GM23248 (cell line): ENCODE measurements around the gene ERBB4. TPM values are rescaled to one million over a fixed set of nuclear protein-coding genes. Genes with fewer than 3 reads are reported as not detected.

Source experiments
- DNase-seq: peaks from one replicate; pipeline ENCODE4 v3.0.0-alpha.2; 2015
- H2AFZ ChIP-seq: fragments of 200-600 bp; sonication (generic); 2 replicates; pipeline ENCODE4 v1.6.1; 2016; ENCODE audit warnings: antibody characterized with exemption
- H3F3A ChIP-seq: fragments of 200-600 bp; sonication (generic); 2 replicates; pipeline ENCODE4 v1.6.1; 2016; ENCODE audit warnings: mild to moderate bottlenecking, antibody characterized with exemption, mixed run types; ENCODE audit not compliant: insufficient read depth
- H3K27ac ChIP-seq: fragments of 200-600 bp; sonication (generic); 2 replicates; pipeline ENCODE4 v1.5.1; 2016; ENCODE audit warnings: mild to moderate bottlenecking
- H3K27me3 ChIP-seq: fragments of 200-600 bp; sonication (generic); replicated peaks from 2 replicates; pipeline ENCODE4 v1.6.1; 2016; ENCODE audit warnings: mild to moderate bottlenecking; ENCODE audit not compliant: insufficient read depth
- H3K36me3 ChIP-seq: fragments of 200-600 bp; sonication (generic); 2 replicates; pipeline ENCODE4 v1.6.1; 2016; ENCODE audit warnings: low read depth, mild to moderate bottlenecking
- H3K4me1 ChIP-seq: fragments of 200-600 bp; sonication (generic); 2 replicates; pipeline ENCODE4 v1.6.1; 2016; ENCODE audit warnings: mild to moderate bottlenecking; ENCODE audit not compliant: insufficient read depth
- H3K4me2 ChIP-seq: fragments of 200-600 bp; sonication (generic); one replicate; pipeline ENCODE4 v1.6.1; 2016; ENCODE audit warnings: mild to moderate bottlenecking; ENCODE audit not compliant: unreplicated experiment
- H3K4me3 ChIP-seq: fragments of 200-600 bp; sonication (generic); 2 replicates; pipeline ENCODE4 v1.5.1; 2016; ENCODE audit warnings: mild to moderate bottlenecking
- H3K79me2 ChIP-seq: fragments of 200-600 bp; sonication (generic); 2 replicates; pipeline ENCODE4 v1.6.1; 2016; ENCODE audit warnings: mild to moderate bottlenecking; ENCODE audit not compliant: insufficient read depth
- H3K9ac ChIP-seq: fragments of 200-600 bp; sonication (generic); 2 replicates; pipeline ENCODE4 v1.6.1; 2016; ENCODE audit warnings: mild to moderate bottlenecking
- H3K9me2 ChIP-seq: fragments of 200-600 bp; sonication (generic); 2 replicates; pipeline ENCODE4 v1.6.1; 2016; ENCODE audit warnings: mixed run types, mild to moderate bottlenecking, moderate library complexity; ENCODE audit not compliant: insufficient read depth
- H3K9me3 ChIP-seq: fragments of 200-600 bp; sonication (generic); one replicate; pipeline ENCODE4 v1.6.1; 2017; ENCODE audit warnings: low read depth
- H4K20me1 ChIP-seq: fragments of 200-600 bp; sonication (generic); 2 replicates; pipeline ENCODE4 v1.6.0; 2016; ENCODE audit not compliant: insufficient read depth
- EZH2 ChIP-seq: fragments of 200-600 bp; sonication (generic); IDR thresholded peaks from 2 replicates; pipeline ENCODE4 v1.6.1; 2018; ENCODE audit warnings: antibody characterized with exemption, mild to moderate bottlenecking; ENCODE audit not compliant: insufficient read depth, poor library complexity, severe bottlenecking
- EZH2phosphoT487 ChIP-seq: fragments of 200-600 bp; sonication (generic); IDR thresholded peaks from 2 replicates; pipeline ENCODE4 v1.6.1; 2018; ENCODE audit warnings: antibody characterized with exemption, moderate library complexity, mild to moderate bottlenecking, low read depth; ENCODE audit not compliant: insufficient read depth
- WGBS, 2 experiments: methylation state at CpG; one replicate each; pipeline ENCODE4 v1.1.6; 2015 to 2017; ENCODE audit warnings: low lambda C conversion rate in 2 of 2, low coverage in 1 of 2; ENCODE audit errors: missing lambda C conversion rate in 2 of 2; 5-methylcytosine and 5-hydroxymethylcytosine counted together
- in situ Hi-C: fragments of 300-500 bp; cut with MboI; formaldehyde crosslinking; loops from 2 replicates; pipeline ENCODE4 v1.15.0; 2020
- polyA plus RNA-seq: library from polyadenylated mRNA; unstranded; fragments of >200 nt; fragmentation: Nextera tagmentation; extraction: Ambion mirVana; gene quantifications from 2 replicates; pipeline ENCODE4 v1.2.1, GENCODE V29; 2016
- total RNA-seq: library from RNA; depleted of rRNA; stranded (reverse); fragments of >200 nt; shearing (Covaris generic); gene quantifications from 2 replicates; pipeline ENCODE4 v1.2.3, GENCODE V29; 2014

ERBB4 gene
- total and polyA plus RNA-seq, 2 experiments from 2014 or later, result not detected

DNA sequence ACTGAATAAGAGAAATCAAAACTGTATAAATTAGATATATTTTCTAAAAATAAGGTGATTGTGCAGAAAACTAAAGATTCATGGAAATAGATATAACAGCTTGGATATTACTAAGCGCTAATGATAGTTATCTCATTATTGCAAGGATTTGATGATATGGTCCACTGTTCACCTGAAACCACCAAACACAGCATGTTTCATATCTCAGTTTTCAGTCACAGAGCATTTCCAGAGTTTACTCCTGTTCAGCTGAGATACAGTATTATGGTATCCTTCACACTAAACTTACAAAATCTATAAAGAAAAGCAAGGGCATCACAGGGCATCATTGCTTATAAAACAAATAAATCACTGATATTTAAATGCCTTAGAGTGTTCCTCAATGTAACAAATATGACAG, 591.6 kb downstream of the ERBB4 start:
- no peak overlapping the region for H3K9ac ChIP-seq
- 12 to 26% methylated on average over 1 of the region's 1 CpG for WGBS, 2 experiments
- no peaks in the 10 kb centered on the region for H3F3A ChIP-seq
- no peaks in the 10 kb centered on the region for H4K20me1 ChIP-seq
- no peaks in the 10 kb centered on the region for H3K9me2 ChIP-seq
- no peak overlapping the region for H3K27ac ChIP-seq
- no peak overlapping the region for H2AFZ ChIP-seq
- H3K4me2 ChIP-seq, result no peak overlapping the region
- H3K79me2 ChIP-seq, result no peaks in the 10 kb centered on the region
- H3K4me3 ChIP-seq, result no peak overlapping the region
- no peaks in the 10 kb centered on the region for H3K36me3 ChIP-seq
- no peaks in the 10 kb centered on the region for H3K4me1 ChIP-seq
- no peaks in the 10 kb centered on the region for H3K9me3 ChIP-seq
- in situ Hi-C loops, result no loop called here
- no peak for TF ChIP-seq EZH2phosphoT487
- no peak for TF ChIP-seq EZH2
- no peak for DNase-seq
- no peaks in the 10 kb centered on the region for H3K27me3 ChIP-seq

DNA sequence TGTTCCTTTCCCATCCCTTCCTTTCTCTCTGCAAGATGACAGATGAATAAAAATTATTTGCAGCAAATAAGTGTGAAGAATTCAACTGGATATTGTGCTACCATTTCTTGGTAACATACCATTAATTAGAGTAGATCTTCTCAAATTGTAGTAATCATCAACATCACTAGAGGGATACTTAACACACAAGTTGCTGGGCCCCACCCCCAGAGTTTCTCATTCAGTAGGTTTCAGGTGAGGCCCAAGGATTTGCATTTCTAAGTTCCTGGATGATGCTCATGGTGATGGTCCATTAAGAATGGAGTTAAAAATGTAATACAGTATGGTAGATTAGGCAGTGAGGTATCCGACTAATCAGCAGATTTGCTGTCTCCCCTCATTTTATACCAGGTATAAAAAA, 594.0 kb downstream of the ERBB4 start:
- Histone ChIP-seq H4K20me1 (no peaks in the 10 kb centered on the region), H3K4me2 (no peak overlapping the region), H3K9ac (no peak overlapping the region), H3K4me1 (no peaks in the 10 kb centered on the region), H3K9me3 (no peaks in the 10 kb centered on the region), H3K27me3 (no peaks in the 10 kb centered on the region), H3K4me3 (no peak overlapping the region), H3K9me2 (no peaks in the 10 kb centered on the region), H2AFZ (no peak overlapping the region), H3K36me3 (no peaks in the 10 kb centered on the region), H3F3A (no peaks in the 10 kb centered on the region), H3K79me2 (no peaks in the 10 kb centered on the region), H3K27ac (no peak overlapping the region)
- in situ Hi-C loops, result no loop called here
- TF ChIP-seq EZH2 (no peak), EZH2phosphoT487 (no peak)
- 27 to 32% methylated on average over 1 of the region's 1 CpG for WGBS, 2 experiments
- no peak for DNase-seq

DNA sequence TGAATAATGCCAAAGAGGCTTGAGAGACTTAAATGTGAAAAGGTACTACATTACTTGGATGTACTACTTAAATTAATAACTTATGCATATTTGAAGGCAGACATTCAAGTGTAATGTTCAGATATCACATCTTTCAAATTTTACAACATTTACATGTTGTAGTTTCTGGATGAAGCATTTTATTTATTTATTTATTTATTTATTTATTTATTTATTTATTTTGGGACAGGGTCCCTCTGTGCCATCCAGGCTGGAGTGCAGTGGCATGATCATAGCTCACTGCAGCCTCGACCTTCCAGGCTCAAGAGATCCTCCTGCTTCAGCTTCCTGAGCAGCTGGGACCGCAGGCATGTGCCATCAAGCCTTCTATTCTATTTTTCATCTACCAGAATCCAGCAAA, 596.4 kb downstream of the ERBB4 start:
- Histone ChIP-seq H3K79me2 (no peaks in the 10 kb centered on the region), H3K9me2 (no peaks in the 10 kb centered on the region), H3F3A (no peaks in the 10 kb centered on the region), H3K9me3 (no peaks in the 10 kb centered on the region), H3K9ac (no peak overlapping the region), H2AFZ (no peak overlapping the region), H3K27ac (no peak overlapping the region), H4K20me1 (no peaks in the 10 kb centered on the region), H3K27me3 (no peaks in the 10 kb centered on the region), H3K36me3 (no peaks in the 10 kb centered on the region), H3K4me1 (no peaks in the 10 kb centered on the region), H3K4me2 (no peak overlapping the region), H3K4me3 (no peak overlapping the region)
- 28 to 37% methylated on average over 2 of the region's 2 CpGs for WGBS, 2 experiments
- TF ChIP-seq EZH2 (no peak), EZH2phosphoT487 (no peak)
- DNase-seq, result no peak
- in situ Hi-C loops, result no loop called here

- no peak for DNase-seq
- in situ Hi-C loops, result no loop called here
- TF ChIP-seq EZH2 (no peak), EZH2phosphoT487 (no peak)
Observed at GRCh38 chr2:211941216-211941747, 597.3 kb downstream of the ERBB4 start.

GRCh38 chr2:211939177-211939576, 599.4 kb downstream of the ERBB4 start:
- Histone ChIP-seq H3K4me1 (no peaks in the 10 kb centered on the region), H3K9ac (no peak overlapping the region), H3K9me3 (no peaks in the 10 kb centered on the region), H2AFZ (no peak overlapping the region), H3K79me2 (no peaks in the 10 kb centered on the region), H3K27ac (no peak overlapping the region), H3K4me2 (no peak overlapping the region), H3K27me3 (no peaks in the 10 kb centered on the region), H3K4me3 (no peak overlapping the region), H4K20me1 (no peaks in the 10 kb centered on the region), H3F3A (no peaks in the 10 kb centered on the region), H3K36me3 (no peaks in the 10 kb centered on the region), H3K9me2 (no peaks in the 10 kb centered on the region)
- DNase-seq, result no peak
- TF ChIP-seq EZH2phosphoT487 (no peak), EZH2 (no peak)
- in situ Hi-C loops, result no loop called here
- 15 to 17% methylated on average over 2 of the region's 2 CpGs for WGBS, 2 experiments

More at GRCh38 chr2:211941216-211941747, 597.3 kb downstream of the ERBB4 start:
- Histone ChIP-seq H3K4me3 (no peak overlapping the region), H3K79me2 (no peaks in the 10 kb centered on the region), H2AFZ (no peak overlapping the region), H3K9me3 (no peaks in the 10 kb centered on the region), H3K4me1 (no peaks in the 10 kb centered on the region), H3F3A (no peaks in the 10 kb centered on the region), H3K4me2 (no peak overlapping the region), H3K36me3 (no peaks in the 10 kb centered on the region), H3K9me2 (no peaks in the 10 kb centered on the region), H4K20me1 (no peaks in the 10 kb centered on the region), H3K27me3 (no peaks in the 10 kb centered on the region), H3K9ac (no peak overlapping the region), H3K27ac (no peak overlapping the region)
- 13 to 19% methylated on average over 1 of the region's 1 CpG for WGBS, 2 experiments
